Vagina (tissue), 2 donors: ENCODE measurements around the gene MRC2. TPM values are rescaled to one million over a fixed set of nuclear protein-coding genes. Genes with fewer than 3 reads are reported as not detected.
"Not testable (repeated sequence)": the region's sequence is repeated elsewhere in the genome, so short reads cannot be mapped to it uniquely, and the experiment has no call there.

Experiments used
- DNase-seq, 2 donors: peaks; one replicate each; pipeline ENCODE4 v3.0.0-alpha.2; 2017; ENCODE audit errors: extremely low spot score in 2 of 2
- H3K27ac ChIP-seq: fragments of 200-600 bp; sonication (generic); one replicate; pipeline ENCODE4 v1.5.1; 2019
- H3K27me3 ChIP-seq: fragments of 200-600 bp; sonication (generic); one replicate; pipeline ENCODE4 v1.5.1; 2019
- H3K36me3 ChIP-seq, 2 donors: fragments of 200-600 bp; sonication (generic); one replicate each; pipeline ENCODE4 v1.5.1; 2017 to 2019
- H3K4me1 ChIP-seq: fragments of 200-600 bp; sonication (generic); one replicate; pipeline ENCODE4 v1.5.1; 2019
- H3K4me3 ChIP-seq, 2 donors: fragments of 200-600 bp; sonication (generic); 1 replicate in 1 of 2; 2 replicates in 1 of 2; pipeline ENCODE4 v1.5.1; 2016 to 2019
- H3K9me3 ChIP-seq: fragments of 200-600 bp; sonication (generic); one replicate; pipeline ENCODE4 v1.5.1; 2019
- POLR2A ChIP-seq, 2 donors: fragments of 450-650 bp; IDR thresholded peaks; one replicate each; pipeline ENCODE4 v1.6.1; 2017; ENCODE audit warnings: antibody characterized with exemption in 2 of 2, mild to moderate bottlenecking in 2 of 2, moderate library complexity in 2 of 2
- POLR2AphosphoS5 ChIP-seq, 2 donors: sonication (generic); formaldehyde crosslinking; IDR thresholded peaks; one replicate each; pipeline ENCODE4 v1.9.0; 2017; ENCODE audit warnings: antibody characterized with exemption in 2 of 2, mild to moderate bottlenecking in 2 of 2, low read depth in 1 of 2; ENCODE audit not compliant: insufficient read depth in 1 of 2
- intact Hi-C: fragments of 100-400 bp; cut with DNase I; formaldehyde crosslinking; loops from one replicate; pipeline ENCODE4 v1.15.1; 2023
- total RNA-seq: library from RNA; depleted of rRNA; stranded (reverse); fragments of >200 nt; gene quantifications from one replicate; pipeline ENCODE4 v1.2.3, GENCODE V29; 2016
- TF ChIP-seq, protein P1 (sequence below), 3 experiments: fragments of 450-650 bp in 2 of 3; fragments of 200-600 bp in 1 of 3; sonication (generic) in 1 of 3; IDR thresholded peaks; one replicate each; pipeline ENCODE4 v1.5.1; 2017 to 2019; ENCODE audit warnings: antibody characterized with exemption in 3 of 3, mild to moderate bottlenecking in 2 of 3, moderate library complexity in 2 of 3

The MRC2 gene
- total RNA-seq, 1 donor from 2014 or later = 89.4 TPM

DNA sequence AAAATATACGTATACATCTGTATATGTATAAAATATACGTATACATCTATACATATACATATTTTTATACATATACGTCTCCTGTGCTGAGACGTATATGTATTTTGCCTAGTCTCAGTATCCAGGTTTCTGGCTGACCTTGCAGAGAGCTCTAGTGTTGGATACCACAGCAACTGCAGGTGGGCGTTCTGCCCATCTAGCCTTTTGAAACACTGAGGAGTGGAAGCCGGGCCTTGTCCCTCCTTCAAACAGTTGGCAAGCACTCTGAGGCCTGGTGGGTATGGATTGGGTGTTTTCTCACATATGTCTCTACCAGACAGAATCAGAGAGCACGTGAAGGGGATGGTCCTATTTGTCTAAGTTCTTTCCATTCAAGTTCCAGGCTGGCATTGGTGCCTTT, 39.4 kb upstream of the MRC2 start:
- no peaks in the 10 kb centered on the region for H3K4me1 ChIP-seq
- H3K4me3 ChIP-seq = no peak overlapping the region
- no peak for TF ChIP-seq POLR2A (IDR thresholded peaks at IDR 0.05)
- TF ChIP-seq, protein P1, sequence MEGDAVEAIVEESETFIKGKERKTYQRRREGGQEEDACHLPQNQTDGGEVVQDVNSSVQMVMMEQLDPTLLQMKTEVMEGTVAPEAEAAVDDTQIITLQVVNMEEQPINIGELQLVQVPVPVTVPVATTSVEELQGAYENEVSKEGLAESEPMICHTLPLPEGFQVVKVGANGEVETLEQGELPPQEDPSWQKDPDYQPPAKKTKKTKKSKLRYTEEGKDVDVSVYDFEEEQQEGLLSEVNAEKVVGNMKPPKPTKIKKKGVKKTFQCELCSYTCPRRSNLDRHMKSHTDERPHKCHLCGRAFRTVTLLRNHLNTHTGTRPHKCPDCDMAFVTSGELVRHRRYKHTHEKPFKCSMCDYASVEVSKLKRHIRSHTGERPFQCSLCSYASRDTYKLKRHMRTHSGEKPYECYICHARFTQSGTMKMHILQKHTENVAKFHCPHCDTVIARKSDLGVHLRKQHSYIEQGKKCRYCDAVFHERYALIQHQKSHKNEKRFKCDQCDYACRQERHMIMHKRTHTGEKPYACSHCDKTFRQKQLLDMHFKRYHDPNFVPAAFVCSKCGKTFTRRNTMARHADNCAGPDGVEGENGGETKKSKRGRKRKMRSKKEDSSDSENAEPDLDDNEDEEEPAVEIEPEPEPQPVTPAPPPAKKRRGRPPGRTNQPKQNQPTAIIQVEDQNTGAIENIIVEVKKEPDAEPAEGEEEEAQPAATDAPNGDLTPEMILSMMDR (IDR thresholded peaks at IDR 0.05) = no peak
- TF ChIP-seq POLR2AphosphoS5 (IDR thresholded peaks at IDR 0.05; ENCODE audit: insufficient read depth in 1 of 2, low read depth in 1 of 2) = no peak
- H3K27me3 ChIP-seq = no peaks in the 10 kb centered on the region
- H3K27ac ChIP-seq = no peak overlapping the region
- H3K36me3 ChIP-seq = peaks cover 0 to 22% of the 10 kb centered on the region in 2 donors
- no peaks in the 10 kb centered on the region for H3K9me3 ChIP-seq
- DNase-seq = no peak
- intact Hi-C loops = no loop called here

GRCh38 chr17:62591333-62591732, 36.1 kb upstream of the MRC2 start:
- no peak overlapping the region for H3K4me3 ChIP-seq
- intact Hi-C loops = no loop called here
- no peak for DNase-seq
- TF ChIP-seq POLR2AphosphoS5 (IDR thresholded peaks at IDR 0.05; ENCODE audit: insufficient read depth in 1 of 2, low read depth in 1 of 2) (no peak), POLR2A (IDR thresholded peaks at IDR 0.05) (no peak)
- TF ChIP-seq, protein P1 (IDR thresholded peaks at IDR 0.05) = no peak
- no peaks in the 10 kb centered on the region for H3K9me3 ChIP-seq
- peaks cover 0 to 17% of the 10 kb centered on the region in 2 donors for H3K36me3 ChIP-seq
- H3K27me3 ChIP-seq = no peaks in the 10 kb centered on the region
- no peak overlapping the region for H3K27ac ChIP-seq
- H3K4me1 ChIP-seq = no peaks in the 10 kb centered on the region

DNA sequence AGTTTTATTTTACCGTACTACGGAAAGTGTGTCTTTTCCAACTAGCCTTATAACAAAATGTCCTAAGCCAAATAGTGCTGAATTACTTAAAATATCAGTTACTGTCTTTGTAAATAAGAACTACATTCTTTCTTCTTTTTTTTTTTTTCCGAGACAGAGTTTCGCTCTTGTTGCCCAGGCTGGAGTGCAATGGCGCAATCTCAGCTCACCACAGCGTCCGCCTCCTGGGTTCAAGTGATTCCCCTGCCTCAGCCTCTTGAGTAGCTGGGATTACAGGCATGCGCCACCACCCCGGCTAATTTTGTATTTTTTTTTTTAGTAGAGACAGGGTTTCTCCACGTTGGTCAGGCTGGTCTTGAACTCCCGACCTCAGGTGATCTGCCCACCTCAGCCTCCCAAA, 35.6 kb upstream of the MRC2 start:
- H3K4me3 ChIP-seq, H3K9me3 ChIP-seq, H3K27ac ChIP-seq, intact Hi-C loops, DNase-seq, H3K4me1 ChIP-seq, H3K27me3 ChIP-seq: not testable (repeated sequence)
- H3K36me3 ChIP-seq = peaks cover 0 to 17% of the 10 kb centered on the region in 2 donors

DNA sequence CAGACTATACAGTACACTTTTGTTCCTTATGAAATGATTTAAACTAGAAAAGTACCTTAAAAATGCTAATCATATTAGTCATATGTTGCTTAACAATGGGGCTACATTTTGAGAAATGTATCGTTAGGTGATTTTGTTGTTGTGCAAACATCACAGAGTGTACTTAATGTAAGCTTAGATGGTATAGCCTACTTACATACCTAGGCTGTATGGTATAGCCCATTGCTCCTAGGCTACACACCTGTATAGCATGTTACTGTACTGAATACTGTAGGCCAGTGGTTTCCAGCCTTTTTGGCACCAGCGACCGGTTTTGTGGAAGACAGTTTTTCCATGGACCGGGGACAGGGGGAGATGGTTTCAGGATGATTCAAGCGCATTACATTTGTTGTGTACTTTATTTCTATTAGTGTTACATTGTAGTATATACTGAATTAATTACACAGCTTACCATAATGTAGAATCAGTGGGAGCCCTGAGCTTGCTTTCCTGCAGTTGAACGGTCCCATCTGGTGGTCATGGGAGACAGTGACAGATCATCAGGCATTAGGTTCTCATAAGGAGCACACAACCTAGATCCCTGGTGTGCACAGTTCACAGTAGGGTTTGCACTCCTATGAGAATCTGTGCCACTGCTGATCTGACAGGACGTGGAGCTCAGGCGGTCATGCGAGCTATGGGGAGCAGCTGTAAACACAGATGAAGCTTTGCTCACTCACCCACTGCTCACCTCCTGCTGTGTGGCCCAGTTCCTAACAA, 35.0 kb upstream of the MRC2 start:
- H3K9me3 ChIP-seq = no peaks in the 10 kb centered on the region
- no peak for DNase-seq
- TF ChIP-seq POLR2A (IDR thresholded peaks at IDR 0.05) = no peak
- TF ChIP-seq, protein P1 (IDR thresholded peaks at IDR 0.05) = no peak
- no peak for TF ChIP-seq POLR2AphosphoS5 (IDR thresholded peaks at IDR 0.05; ENCODE audit: insufficient read depth in 1 of 2, low read depth in 1 of 2)
- H3K27me3 ChIP-seq = no peaks in the 10 kb centered on the region
- intact Hi-C loops = no loop called here
- no peak overlapping the region for H3K27ac ChIP-seq
- H3K4me1 ChIP-seq = peaks cover 2% of the 10 kb centered on the region
- peaks cover 0 to 20% of the 10 kb centered on the region in 2 donors for H3K36me3 ChIP-seq
- H3K4me3 ChIP-seq = no peak overlapping the region

GRCh38 chr17:62595484-62595883, 32.0 kb upstream of the MRC2 start:
- H3K36me3 ChIP-seq = peaks cover 0 to 25% of the 10 kb centered on the region in 2 donors
- no peak for DNase-seq
- intact Hi-C loops = no loop called here
- no peaks in the 10 kb centered on the region for H3K27me3 ChIP-seq
- TF ChIP-seq, protein P1 (IDR thresholded peaks at IDR 0.05) = no peak
- TF ChIP-seq POLR2A (IDR thresholded peaks at IDR 0.05) = no peak
- no peak for TF ChIP-seq POLR2AphosphoS5 (IDR thresholded peaks at IDR 0.05; ENCODE audit: insufficient read depth in 1 of 2, low read depth in 1 of 2)
- no peaks in the 10 kb centered on the region for H3K9me3 ChIP-seq
- peaks cover 7% of the 10 kb centered on the region for H3K4me1 ChIP-seq
- H3K27ac ChIP-seq = no peak overlapping the region
- H3K4me3 ChIP-seq = no peak overlapping the region
